DOHH2 (cell line): ENCODE measurements around the gene HEPHL1.

Experiments
- H3F3A ChIP-seq: fragments of 200-600 bp; sonication (generic), shearing (Covaris generic); 2 replicates; pipeline ENCODE4 v1.6.0; 2016; ENCODE audit warnings: antibody characterized with exemption, mild to moderate bottlenecking; ENCODE audit not compliant: control insufficient read depth, insufficient read depth
- H3K27ac ChIP-seq: fragments of 200-600 bp; sonication (generic); 2 replicates; pipeline ENCODE4 v1.5.1; 2014; ENCODE audit warnings: low read depth, mild to moderate bottlenecking, low read length, moderate library complexity
- H3K27me3 ChIP-seq: fragments of 200-600 bp; sonication (generic); 2 replicates; pipeline ENCODE4 v1.6.1; 2014; ENCODE audit warnings: mild to moderate bottlenecking, low read length, mixed read lengths; ENCODE audit not compliant: control insufficient read depth
- H3K36me3 ChIP-seq: fragments of 200-600 bp; sonication (generic); 2 replicates; pipeline ENCODE4 v1.6.1; 2014; ENCODE audit warnings: mild to moderate bottlenecking, low read length, moderate library complexity, mixed read lengths; ENCODE audit not compliant: control insufficient read depth
- H3K4me1 ChIP-seq: fragments of 200-600 bp; sonication (generic); 2 replicates; pipeline ENCODE4 v1.6.1; 2014; ENCODE audit warnings: mild to moderate bottlenecking, low read length, mixed read lengths; ENCODE audit not compliant: control insufficient read depth
- H3K4me2 ChIP-seq: fragments of 200-600 bp; sonication (generic); 2 replicates; pipeline ENCODE4 v1.6.0; 2014; ENCODE audit warnings: mild to moderate bottlenecking, low read length, moderate library complexity
- H3K4me3 ChIP-seq: fragments of 200-600 bp; sonication (generic); 2 replicates; pipeline ENCODE4 v1.5.1; 2014; ENCODE audit warnings: mild to moderate bottlenecking, low read length, mixed read lengths
- H3K79me2 ChIP-seq: fragments of 200-600 bp; sonication (generic); 2 replicates; pipeline ENCODE4 v1.6.1; 2014; ENCODE audit warnings: mild to moderate bottlenecking, low read length, mixed read lengths; ENCODE audit not compliant: control insufficient read depth
- H3K9me2 ChIP-seq: fragments of 200-600 bp; sonication (generic); replicated peaks from 2 replicates; pipeline ENCODE4 v1.6.1; 2014; ENCODE audit warnings: mild to moderate bottlenecking, low read length, mixed read lengths; ENCODE audit not compliant: control insufficient read depth
- H3K9me3 ChIP-seq: fragments of 200-600 bp; sonication (generic); 2 replicates; pipeline ENCODE4 v1.6.1; 2014; ENCODE audit warnings: antibody characterized with exemption, low read length, mixed read lengths; ENCODE audit not compliant: control insufficient read depth, insufficient read depth
- H4K20me1 ChIP-seq: fragments of 200-600 bp; sonication (generic); 2 replicates; pipeline ENCODE4 v1.6.0; 2014; ENCODE audit warnings: low read depth, mild to moderate bottlenecking, antibody characterized with exemption, low read length, moderate library complexity; ENCODE audit not compliant: control insufficient read depth, insufficient read depth
- EZH2phosphoT487 ChIP-seq: fragments of 200-600 bp; sonication (generic); IDR thresholded peaks from 2 replicates; pipeline ENCODE4 v1.6.1; 2017; ENCODE audit warnings: borderline replicate concordance, mild to moderate bottlenecking, antibody characterized with exemption, low read length, moderate library complexity, mixed read lengths
- TF ChIP-seq, protein P1 (sequence below): fragments of 200-600 bp; sonication (generic); IDR thresholded peaks from one replicate; pipeline ENCODE4 v1.5.1; 2014; ENCODE audit warnings: antibody characterized with exemption, mild to moderate bottlenecking, low read depth, low read length; ENCODE audit not compliant: poor library complexity, severe bottlenecking

HEPHL1 gene

DNA sequence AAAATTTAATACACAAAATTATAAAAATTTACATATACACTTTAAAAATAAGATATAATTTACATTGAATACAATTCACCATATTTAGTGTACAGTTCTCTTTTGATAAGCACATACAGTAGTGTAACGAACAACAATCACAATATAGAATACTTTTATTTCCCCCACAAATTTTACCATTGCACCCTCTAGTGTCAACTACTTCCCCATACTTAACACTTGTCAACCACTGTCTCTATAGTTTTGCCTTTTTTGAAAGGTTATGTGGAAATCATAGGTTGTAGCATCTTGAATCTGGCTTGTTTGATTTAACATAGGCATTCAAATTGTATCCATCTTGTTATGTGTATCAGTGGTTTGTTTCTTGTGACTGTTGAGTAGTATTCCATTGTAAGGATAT lies 86.2 kb downstream of the HEPHL1 start:
- H3K9me2 ChIP-seq, result no peaks in the 10 kb centered on the region
- H3K4me2 ChIP-seq, result no peak overlapping the region
- 0 out of 2 replicates have a peak, but pooled peaks cover 2% of the 10 kb centered on the region for H3K27me3 ChIP-seq
- TF ChIP-seq, protein P1, sequence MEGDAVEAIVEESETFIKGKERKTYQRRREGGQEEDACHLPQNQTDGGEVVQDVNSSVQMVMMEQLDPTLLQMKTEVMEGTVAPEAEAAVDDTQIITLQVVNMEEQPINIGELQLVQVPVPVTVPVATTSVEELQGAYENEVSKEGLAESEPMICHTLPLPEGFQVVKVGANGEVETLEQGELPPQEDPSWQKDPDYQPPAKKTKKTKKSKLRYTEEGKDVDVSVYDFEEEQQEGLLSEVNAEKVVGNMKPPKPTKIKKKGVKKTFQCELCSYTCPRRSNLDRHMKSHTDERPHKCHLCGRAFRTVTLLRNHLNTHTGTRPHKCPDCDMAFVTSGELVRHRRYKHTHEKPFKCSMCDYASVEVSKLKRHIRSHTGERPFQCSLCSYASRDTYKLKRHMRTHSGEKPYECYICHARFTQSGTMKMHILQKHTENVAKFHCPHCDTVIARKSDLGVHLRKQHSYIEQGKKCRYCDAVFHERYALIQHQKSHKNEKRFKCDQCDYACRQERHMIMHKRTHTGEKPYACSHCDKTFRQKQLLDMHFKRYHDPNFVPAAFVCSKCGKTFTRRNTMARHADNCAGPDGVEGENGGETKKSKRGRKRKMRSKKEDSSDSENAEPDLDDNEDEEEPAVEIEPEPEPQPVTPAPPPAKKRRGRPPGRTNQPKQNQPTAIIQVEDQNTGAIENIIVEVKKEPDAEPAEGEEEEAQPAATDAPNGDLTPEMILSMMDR, result no peak
- TF ChIP-seq EZH2phosphoT487, result no peak
- H3K79me2 ChIP-seq, result no peaks in the 10 kb centered on the region
- no peak overlapping the region for H3K27ac ChIP-seq
- H3F3A ChIP-seq, result no peaks in the 10 kb centered on the region
- H3K9me3 ChIP-seq, result no peaks in the 10 kb centered on the region
- no peaks in the 10 kb centered on the region for H3K36me3 ChIP-seq
- H4K20me1 ChIP-seq, result no peaks in the 10 kb centered on the region
- H3K4me3 ChIP-seq, result no peak overlapping the region
- no peaks in the 10 kb centered on the region for H3K4me1 ChIP-seq

GRCh38 chr11:94111241-94111640 lies 90.1 kb downstream of the HEPHL1 start:
- no peaks in the 10 kb centered on the region for H4K20me1 ChIP-seq
- H3K9me2 ChIP-seq, result no peaks in the 10 kb centered on the region
- H3K27me3 ChIP-seq, result no peaks in the 10 kb centered on the region
- no peak overlapping the region for H3K4me2 ChIP-seq
- H3K4me1 ChIP-seq, result no peaks in the 10 kb centered on the region
- H3F3A ChIP-seq, result no peaks in the 10 kb centered on the region
- TF ChIP-seq EZH2phosphoT487, result no peak
- TF ChIP-seq, protein P1, result no peak
- H3K4me3 ChIP-seq, result no peak overlapping the region
- no peaks in the 10 kb centered on the region for H3K9me3 ChIP-seq
- no peaks in the 10 kb centered on the region for H3K79me2 ChIP-seq
- H3K36me3 ChIP-seq, result no peaks in the 10 kb centered on the region
- H3K27ac ChIP-seq, result no peak overlapping the region

DNA sequence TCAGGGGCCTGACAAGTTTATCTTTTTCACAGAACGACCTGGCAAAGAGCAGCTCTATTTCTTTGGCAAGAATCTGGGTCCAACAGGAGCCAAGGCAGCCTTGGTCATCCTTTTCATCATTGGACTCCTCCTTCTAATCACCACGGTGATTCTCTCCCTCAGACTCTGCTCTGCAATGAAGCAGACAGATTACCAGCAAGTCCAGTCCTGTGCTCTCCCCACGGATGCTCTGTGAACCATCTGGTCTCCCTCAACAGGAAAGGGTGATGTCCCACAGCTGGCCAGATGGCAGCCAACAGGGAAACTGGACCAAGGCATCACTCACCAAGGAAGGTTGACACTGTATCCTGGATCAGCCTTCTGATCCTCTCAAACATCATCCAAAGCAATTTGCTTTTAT lies 90.5 kb downstream of the HEPHL1 start:
- H3K36me3 ChIP-seq, result no peaks in the 10 kb centered on the region
- no peaks in the 10 kb centered on the region for H3F3A ChIP-seq
- no peaks in the 10 kb centered on the region for H4K20me1 ChIP-seq
- TF ChIP-seq, protein P1, result no peak
- no peak for TF ChIP-seq EZH2phosphoT487
- no peaks in the 10 kb centered on the region for H3K4me1 ChIP-seq
- H3K79me2 ChIP-seq, result no peaks in the 10 kb centered on the region
- H3K4me2 ChIP-seq, result no peak overlapping the region
- no peak overlapping the region for H3K27ac ChIP-seq
- no peak overlapping the region for H3K4me3 ChIP-seq
- no peaks in the 10 kb centered on the region for H3K9me3 ChIP-seq
- H3K27me3 ChIP-seq, result no peaks in the 10 kb centered on the region
- no peaks in the 10 kb centered on the region for H3K9me2 ChIP-seq
